ENCODE data around the gene MINDY4B.
"Not testable (repeated sequence)": the region's sequence is repeated elsewhere in the genome, so short reads cannot be mapped to it uniquely, and the experiment has no call there.

DNA sequence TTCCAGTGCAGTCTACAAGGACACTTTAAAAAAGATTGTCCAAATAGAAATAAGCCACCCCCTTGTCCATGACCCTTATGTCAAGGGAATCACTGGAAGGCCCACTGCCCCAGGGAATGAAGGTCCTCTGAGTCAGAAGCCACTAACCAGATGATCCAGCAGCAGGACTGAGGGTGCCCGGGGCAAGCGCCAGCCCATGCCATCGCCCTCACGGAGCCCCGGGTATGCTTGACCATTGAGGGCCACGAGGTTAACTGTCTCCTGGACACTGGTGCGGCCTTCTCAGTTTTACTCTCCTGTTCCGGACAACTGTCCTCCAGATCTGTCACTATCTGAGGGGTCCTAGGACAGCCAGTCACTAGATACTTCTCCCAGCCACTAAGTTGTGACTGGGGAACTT, 47.3 kb downstream of the MINDY4B start:
- TF ChIP-seq, protein P1, sequence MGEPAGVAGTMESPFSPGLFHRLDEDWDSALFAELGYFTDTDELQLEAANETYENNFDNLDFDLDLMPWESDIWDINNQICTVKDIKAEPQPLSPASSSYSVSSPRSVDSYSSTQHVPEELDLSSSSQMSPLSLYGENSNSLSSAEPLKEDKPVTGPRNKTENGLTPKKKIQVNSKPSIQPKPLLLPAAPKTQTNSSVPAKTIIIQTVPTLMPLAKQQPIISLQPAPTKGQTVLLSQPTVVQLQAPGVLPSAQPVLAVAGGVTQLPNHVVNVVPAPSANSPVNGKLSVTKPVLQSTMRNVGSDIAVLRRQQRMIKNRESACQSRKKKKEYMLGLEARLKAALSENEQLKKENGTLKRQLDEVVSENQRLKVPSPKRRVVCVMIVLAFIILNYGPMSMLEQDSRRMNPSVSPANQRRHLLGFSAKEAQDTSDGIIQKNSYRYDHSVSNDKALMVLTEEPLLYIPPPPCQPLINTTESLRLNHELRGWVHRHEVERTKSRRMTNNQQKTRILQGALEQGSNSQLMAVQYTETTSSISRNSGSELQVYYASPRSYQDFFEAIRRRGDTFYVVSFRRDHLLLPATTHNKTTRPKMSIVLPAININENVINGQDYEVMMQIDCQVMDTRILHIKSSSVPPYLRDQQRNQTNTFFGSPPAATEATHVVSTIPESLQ (CRISPR knock-in tag; conservative IDR thresholded peaks at IDR 0.05): not testable (repeated sequence)
- not testable (repeated sequence) for TF ChIP-seq CTCF (CRISPR knock-in tag; IDR thresholded peaks at IDR 0.05); JUNB (CRISPR knock-in tag; IDR thresholded peaks at IDR 0.05; ENCODE audit: borderline replicate concordance); ZNF768 (CRISPR knock-in tag; IDR thresholded peaks at IDR 0.05); RBFOX2 (IDR thresholded peaks at IDR 0.05; ENCODE audit: low read depth, low read length); KLF13 (CRISPR knock-in tag; IDR thresholded peaks at IDR 0.05); EP300 (IDR thresholded peaks at IDR 0.05; ENCODE audit: low read depth in 2 of 2, low read length in 2 of 2); EP300 (CRISPR knock-in tag; IDR thresholded peaks at IDR 0.05; ENCODE audit: borderline replicate concordance); RNF2 (conservative IDR thresholded peaks at IDR 0.05; ENCODE audit: low read depth); FOXK1 (CRISPR knock-in tag; IDR thresholded peaks at IDR 0.05; ENCODE audit: borderline replicate concordance, low read depth); NFE2L1 (CRISPR knock-in tag; IDR thresholded peaks at IDR 0.05; ENCODE audit: borderline replicate concordance); ZZZ3 (CRISPR knock-in tag; IDR thresholded peaks at IDR 0.05; ENCODE audit: borderline replicate concordance)
- TF ChIP-seq, protein P2, sequence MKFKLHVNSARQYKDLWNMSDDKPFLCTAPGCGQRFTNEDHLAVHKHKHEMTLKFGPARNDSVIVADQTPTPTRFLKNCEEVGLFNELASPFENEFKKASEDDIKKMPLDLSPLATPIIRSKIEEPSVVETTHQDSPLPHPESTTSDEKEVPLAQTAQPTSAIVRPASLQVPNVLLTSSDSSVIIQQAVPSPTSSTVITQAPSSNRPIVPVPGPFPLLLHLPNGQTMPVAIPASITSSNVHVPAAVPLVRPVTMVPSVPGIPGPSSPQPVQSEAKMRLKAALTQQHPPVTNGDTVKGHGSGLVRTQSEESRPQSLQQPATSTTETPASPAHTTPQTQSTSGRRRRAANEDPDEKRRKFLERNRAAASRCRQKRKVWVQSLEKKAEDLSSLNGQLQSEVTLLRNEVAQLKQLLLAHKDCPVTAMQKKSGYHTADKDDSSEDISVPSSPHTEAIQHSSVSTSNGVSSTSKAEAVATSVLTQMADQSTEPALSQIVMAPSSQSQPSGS (CRISPR knock-in tag; IDR thresholded peaks at IDR 0.05): not testable (repeated sequence)
- TF ChIP-seq, protein P3, sequence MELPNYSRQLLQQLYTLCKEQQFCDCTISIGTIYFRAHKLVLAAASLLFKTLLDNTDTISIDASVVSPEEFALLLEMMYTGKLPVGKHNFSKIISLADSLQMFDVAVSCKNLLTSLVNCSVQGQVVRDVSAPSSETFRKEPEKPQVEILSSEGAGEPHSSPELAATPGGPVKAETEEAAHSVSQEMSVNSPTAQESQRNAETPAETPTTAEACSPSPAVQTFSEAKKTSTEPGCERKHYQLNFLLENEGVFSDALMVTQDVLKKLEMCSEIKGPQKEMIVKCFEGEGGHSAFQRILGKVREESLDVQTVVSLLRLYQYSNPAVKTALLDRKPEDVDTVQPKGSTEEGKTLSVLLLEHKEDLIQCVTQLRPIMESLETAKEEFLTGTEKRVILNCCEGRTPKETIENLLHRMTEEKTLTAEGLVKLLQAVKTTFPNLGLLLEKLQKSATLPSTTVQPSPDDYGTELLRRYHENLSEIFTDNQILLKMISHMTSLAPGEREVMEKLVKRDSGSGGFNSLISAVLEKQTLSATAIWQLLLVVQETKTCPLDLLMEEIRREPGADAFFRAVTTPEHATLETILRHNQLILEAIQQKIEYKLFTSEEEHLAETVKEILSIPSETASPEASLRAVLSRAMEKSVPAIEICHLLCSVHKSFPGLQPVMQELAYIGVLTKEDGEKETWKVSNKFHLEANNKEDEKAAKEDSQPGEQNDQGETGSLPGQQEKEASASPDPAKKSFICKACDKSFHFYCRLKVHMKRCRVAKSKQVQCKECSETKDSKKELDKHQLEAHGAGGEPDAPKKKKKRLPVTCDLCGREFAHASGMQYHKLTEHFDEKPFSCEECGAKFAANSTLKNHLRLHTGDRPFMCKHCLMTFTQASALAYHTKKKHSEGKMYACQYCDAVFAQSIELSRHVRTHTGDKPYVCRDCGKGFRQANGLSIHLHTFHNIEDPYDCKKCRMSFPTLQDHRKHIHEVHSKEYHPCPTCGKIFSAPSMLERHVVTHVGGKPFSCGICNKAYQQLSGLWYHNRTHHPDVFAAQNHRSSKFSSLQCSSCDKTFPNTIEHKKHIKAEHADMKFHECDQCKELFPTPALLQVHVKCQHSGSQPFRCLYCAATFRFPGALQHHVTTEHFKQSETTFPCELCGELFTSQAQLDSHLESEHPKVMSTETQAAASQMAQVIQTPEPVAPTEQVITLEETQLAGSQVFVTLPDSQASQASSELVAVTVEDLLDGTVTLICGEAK (IDR thresholded peaks at IDR 0.05): not testable (repeated sequence)
- TF ChIP-seq, protein P3 (CRISPR knock-in tag; IDR thresholded peaks at IDR 0.05): not testable (repeated sequence)
